Upper lobe of left lung (tissue), 6 donors: Measurements from ENCODE around the gene RASGRP3. TPM values are rescaled to one million over a fixed set of nuclear protein-coding genes. Genes with fewer than 3 reads are reported as not detected.

Experiments used
- ATAC-seq, 2 donors: fragments of 200-7000 bp; cut with Tn5 transposase; one replicate each; pipeline ENCODE4 v1.9.1; 2022; ENCODE audit warnings: mild to moderate bottlenecking in 2 of 2, moderate library complexity in 2 of 2; ENCODE audit not compliant: low FRiP score in 2 of 2
- DNase-seq, 2 donors: peaks; one replicate each; pipeline ENCODE4 v3.0.0-alpha.2; 2019 to 2020
- H3K27ac ChIP-seq, 4 donors: fragments of 200-600 bp; sonication (generic); one replicate each; pipeline ENCODE4 v1.5.1; 2016 to 2019
- H3K27me3 ChIP-seq, 4 donors: fragments of 200-600 bp; sonication (generic); one replicate each; pipeline ENCODE4 v1.5.1; 2017 to 2019
- H3K36me3 ChIP-seq, 4 donors: fragments of 200-600 bp; sonication (generic); one replicate each; pipeline ENCODE4 v1.5.1; 2016 to 2019
- H3K4me1 ChIP-seq, 4 donors: fragments of 200-600 bp; sonication (generic); one replicate each; pipeline ENCODE4 v1.5.1; 2018 to 2019
- H3K4me3 ChIP-seq, 4 donors: fragments of 200-600 bp; sonication (generic); one replicate each; pipeline ENCODE4 v1.5.1; 2017 to 2019; ENCODE audit warnings: mild to moderate bottlenecking in 2 of 4, moderate library complexity in 1 of 4
- H3K9me3 ChIP-seq, 4 donors: fragments of 200-600 bp; sonication (generic); one replicate each; pipeline ENCODE4 v1.5.1; 2018 to 2019
- EP300 ChIP-seq, 4 donors: sonication (generic); formaldehyde crosslinking; IDR thresholded peaks; one replicate each; pipeline ENCODE4 v1.5.1; 2017; ENCODE audit warnings: antibody characterized with exemption in 4 of 4, control low read depth in 2 of 4
- POLR2A ChIP-seq, 4 donors: fragments of 450-650 bp; IDR thresholded peaks; one replicate each; pipeline ENCODE4 v1.5.1; 2016 to 2017; ENCODE audit warnings: antibody characterized with exemption in 4 of 4, mild to moderate bottlenecking in 2 of 4
- POLR2AphosphoS5 ChIP-seq, 2 donors: sonication (generic); formaldehyde crosslinking; IDR thresholded peaks; one replicate each; pipeline ENCODE4 v1.5.1; 2017; ENCODE audit warnings: antibody characterized with exemption in 2 of 2
- small RNA-seq, 4 donors: library from RNA; depleted of rRNA; stranded (forward); fragments of <200 nt; gene quantifications; one replicate each; pipeline ENCODE3, GENCODE V24; 2016
- total RNA-seq, 6 donors: library from RNA; depleted of rRNA in 4 of 6; stranded (reverse); fragments of >200 nt in 4 of 6; gene quantifications; one replicate each; pipeline versions ENCODE4 v1.1.0 to v1.2.1, GENCODE V29; 2016 to 2021
- TF ChIP-seq, protein P1 (sequence below), 6 experiments: fragments of 450-650 bp in 4 of 6; fragments of 200-600 bp in 2 of 6; sonication (generic) in 2 of 6; IDR thresholded peaks; one replicate each; pipeline ENCODE4 v1.5.1; 2016 to 2019; ENCODE audit warnings: antibody characterized with exemption in 6 of 6
- donor health status: DM: no; HTN: no; CAD: no; lungs with moderate emphysema.
- donor health status: DM: no; HTN: yes; CAD: no; lungs with severe emphysema.

Gene RASGRP3
- total RNA-seq, 6 donors from 2014 or later = 7.0 to 34.6 (median 14.1) TPM

DNA sequence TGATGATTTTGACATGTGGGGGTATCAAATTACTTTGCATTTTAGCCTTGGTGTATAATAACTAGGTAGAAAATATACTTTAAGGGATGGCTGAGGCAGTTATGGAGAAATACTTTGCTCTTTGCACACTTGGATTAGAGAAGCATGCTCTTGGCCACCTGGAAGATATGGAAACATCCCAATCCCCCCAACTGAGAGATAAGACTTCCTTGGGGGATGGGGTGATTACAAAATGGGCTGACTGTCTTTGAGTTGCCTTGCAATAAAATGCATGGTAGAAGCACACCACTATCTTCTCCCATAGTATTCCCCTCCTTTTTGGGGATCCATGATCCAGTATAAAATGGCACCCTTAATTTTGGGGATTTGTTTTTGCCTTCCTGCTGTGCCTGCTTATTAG, 137.7 kb downstream of the RASGRP3 start:
- DNase-seq = no peak
- H3K4me3 ChIP-seq = no peak overlapping the region
- peaks cover 0 to 6% (median 2%) of the 10 kb centered on the region in 4 donors for H3K9me3 ChIP-seq
- no peaks in the 10 kb centered on the region for H3K36me3 ChIP-seq
- no peak overlapping the region for H3K27ac ChIP-seq
- no peak for ATAC-seq
- TF ChIP-seq EP300 (IDR thresholded peaks at IDR 0.05) (no peak), POLR2AphosphoS5 (IDR thresholded peaks at IDR 0.05) (no peak), POLR2A (IDR thresholded peaks at IDR 0.05) (no peak)
- TF ChIP-seq, protein P1, sequence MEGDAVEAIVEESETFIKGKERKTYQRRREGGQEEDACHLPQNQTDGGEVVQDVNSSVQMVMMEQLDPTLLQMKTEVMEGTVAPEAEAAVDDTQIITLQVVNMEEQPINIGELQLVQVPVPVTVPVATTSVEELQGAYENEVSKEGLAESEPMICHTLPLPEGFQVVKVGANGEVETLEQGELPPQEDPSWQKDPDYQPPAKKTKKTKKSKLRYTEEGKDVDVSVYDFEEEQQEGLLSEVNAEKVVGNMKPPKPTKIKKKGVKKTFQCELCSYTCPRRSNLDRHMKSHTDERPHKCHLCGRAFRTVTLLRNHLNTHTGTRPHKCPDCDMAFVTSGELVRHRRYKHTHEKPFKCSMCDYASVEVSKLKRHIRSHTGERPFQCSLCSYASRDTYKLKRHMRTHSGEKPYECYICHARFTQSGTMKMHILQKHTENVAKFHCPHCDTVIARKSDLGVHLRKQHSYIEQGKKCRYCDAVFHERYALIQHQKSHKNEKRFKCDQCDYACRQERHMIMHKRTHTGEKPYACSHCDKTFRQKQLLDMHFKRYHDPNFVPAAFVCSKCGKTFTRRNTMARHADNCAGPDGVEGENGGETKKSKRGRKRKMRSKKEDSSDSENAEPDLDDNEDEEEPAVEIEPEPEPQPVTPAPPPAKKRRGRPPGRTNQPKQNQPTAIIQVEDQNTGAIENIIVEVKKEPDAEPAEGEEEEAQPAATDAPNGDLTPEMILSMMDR (IDR thresholded peaks at IDR 0.05) = no peak
- no peaks in the 10 kb centered on the region for H3K27me3 ChIP-seq
- H3K4me1 ChIP-seq = no peaks in the 10 kb centered on the region

Small RNA genes within 50 kb of the gene (small RNA-seq; reads per million reads assigned to genes)
- 0 reads per million in 4 donors for gene ATP6V0E1P3

Other genes starting within 250 kb of the RASGRP3 start
- 10 to 100 TPM in 5 of 6 donors, 1 to 10 TPM in 1; 9.0 to 66.3 (median 26.4) TPM for gene FAM98A, start 122.7 kb downstream of the RASGRP3 start, total RNA-seq